K562 (cell line): ENCODE results near the gene CDIPT. TPM values are rescaled to one million over a fixed set of nuclear protein-coding genes. Genes with fewer than 3 reads are reported as not detected.

Experiments
- ATF3 ChIP-seq, 2 experiments: fragments of 450-650 bp in 1 of 2; sonication (generic) in 1 of 2; formaldehyde crosslinking in 1 of 2; IDR thresholded peaks in 1 of 2; conservative IDR thresholded peaks in 1 of 2; 2 replicates each; pipeline versions ENCODE4 v1.6.1 to v1.8.1; 2016 to 2023; ENCODE audit warnings: mild to moderate bottlenecking in 2 of 2, moderate library complexity in 2 of 2, inconsistent platforms in 1 of 2, missing genetic modification reagents in 1 of 2
- ATF7 ChIP-seq: fragments of 450-650 bp; IDR thresholded peaks from 2 replicates; pipeline ENCODE4 v1.7.1; 2014; ENCODE audit warnings: mild to moderate bottlenecking, moderate library complexity
- CBFA2T2 ChIP-seq: fragments of 450-650 bp; conservative IDR thresholded peaks from 2 replicates; pipeline ENCODE4 v1.6.1; 2017; ENCODE audit warnings: mild to moderate bottlenecking
- CBFA2T3 ChIP-seq: fragments of 450-650 bp; IDR thresholded peaks from 2 replicates; pipeline ENCODE4 v1.6.1; 2017
- CC2D1A ChIP-seq: fragments of 450-650 bp; IDR thresholded peaks from 2 replicates; pipeline ENCODE4 v1.6.1; 2017; ENCODE audit warnings: mild to moderate bottlenecking
- CREM ChIP-seq: IDR thresholded peaks from 2 replicates; pipeline ENCODE4 v1.6.1; 2014; ENCODE audit warnings: antibody characterized with exemption, low read depth
- DPF2 ChIP-seq: fragments of 450-650 bp; IDR thresholded peaks from 2 replicates; pipeline ENCODE4 v1.6.1; 2016
- HDAC2 ChIP-seq: fragments of 450-650 bp; IDR thresholded peaks from 2 replicates; pipeline ENCODE4 v1.6.1; 2016; ENCODE audit warnings: mild to moderate bottlenecking
- JUN ChIP-seq, 2 experiments: sonication (generic) in 1 of 2; formaldehyde crosslinking in 1 of 2; IDR thresholded peaks; 2 replicates each; pipeline versions ENCODE4 v1.6.1 to v1.8.0; 2012 to 2022; ENCODE audit warnings: borderline replicate concordance in 2 of 2, mild to moderate bottlenecking in 2 of 2, improper control_type of control experiment in 1 of 2, low read depth in 1 of 2, low read length in 1 of 2, missing genetic modification reagents in 1 of 2
- JUND ChIP-seq, 2 experiments: IDR thresholded peaks; 2 replicates in 1 of 2; 3 replicates in 1 of 2; pipeline ENCODE4 v1.6.1; 2011; ENCODE audit warnings: borderline replicate concordance in 2 of 2, low read depth in 2 of 2, low read length in 2 of 2, improper control_type of control experiment in 1 of 2, missing biosample characterization in 1 of 2, missing genetic modification characterization in 1 of 2, missing genetic modification reagents in 1 of 2
- MTA2 ChIP-seq: fragments of 450-650 bp; IDR thresholded peaks from 2 replicates; pipeline ENCODE4 v1.6.1; 2016; ENCODE audit warnings: low read depth
- NCOR1 ChIP-seq: fragments of 450-650 bp; IDR thresholded peaks from 2 replicates; pipeline ENCODE4 v1.6.1; 2016; ENCODE audit warnings: mild to moderate bottlenecking, moderate library complexity
- PKNOX1 ChIP-seq: fragments of 450-650 bp; IDR thresholded peaks from 2 replicates; pipeline ENCODE4 v1.6.1; 2016
- PML ChIP-seq: IDR thresholded peaks from 2 replicates; pipeline ENCODE4 v1.6.1; 2012; ENCODE audit warnings: low read length, inconsistent platforms
- POLR2AphosphoS5 ChIP-seq: IDR thresholded peaks from 2 replicates; pipeline ENCODE4 v1.6.1; 2011; ENCODE audit warnings: mild to moderate bottlenecking, low read depth, low read length, moderate library complexity; ENCODE audit not compliant: control insufficient read depth, insufficient read depth
- SMARCE1 ChIP-seq: fragments of 450-650 bp; IDR thresholded peaks from 2 replicates; pipeline ENCODE4 v1.7.1; 2016; ENCODE audit warnings: mild to moderate bottlenecking
- SMC3 ChIP-seq: conservative IDR thresholded peaks from 2 replicates; pipeline ENCODE4 v1.6.1; 2011; ENCODE audit warnings: low read depth, low read length, improper control_type of control experiment; ENCODE audit not compliant: insufficient read depth
- SOX6 ChIP-seq: fragments of 450-650 bp; IDR thresholded peaks from 2 replicates; pipeline ENCODE4 v1.6.1; 2014; ENCODE audit warnings: mild to moderate bottlenecking
- STAT5A ChIP-seq: IDR thresholded peaks from 2 replicates; pipeline ENCODE4 v1.6.1; 2012; ENCODE audit warnings: low read length, inconsistent platforms, borderline replicate concordance
- TAL1 ChIP-seq: fragments of 450-650 bp; IDR thresholded peaks from 2 replicates; pipeline ENCODE4 v1.6.1; 2016; ENCODE audit warnings: mild to moderate bottlenecking
- TCF3 ChIP-seq: sonication (generic); formaldehyde crosslinking; IDR thresholded peaks from 2 replicates; pipeline ENCODE4 v1.4.0; 2020; ENCODE audit warnings: mild to moderate bottlenecking, missing genetic modification reagents
- TEAD4 ChIP-seq, 2 experiments: sonication (generic) in 1 of 2; formaldehyde crosslinking in 1 of 2; IDR thresholded peaks; 2 replicates each; pipeline versions ENCODE4 v1.6.1 to v1.8.0; 2012 to 2022; ENCODE audit warnings: borderline replicate concordance in 1 of 2, inconsistent platforms in 1 of 2, low read length in 1 of 2, mild to moderate bottlenecking in 1 of 2, missing genetic modification reagents in 1 of 2
- ZBTB34 ChIP-seq: fragments of 250-450 bp; sonication (Bioruptor Pico); IDR thresholded peaks from 2 replicates; pipeline ENCODE4 v1.8.0; 2021; ENCODE audit warnings: mild to moderate bottlenecking, moderate library complexity
- ZNF140 ChIP-seq: fragments of 250-450 bp; sonication (Bioruptor Pico); IDR thresholded peaks from 2 replicates; pipeline ENCODE4 v1.8.0; 2021; ENCODE audit warnings: moderate library complexity, mild to moderate bottlenecking, inconsistent platforms
- ZNF384 ChIP-seq: IDR thresholded peaks from 2 replicates; pipeline ENCODE4 v1.6.1; 2012; ENCODE audit warnings: low read depth, low read length, improper control_type of control experiment
- ZNF551 ChIP-seq: fragments of 250-450 bp; sonication (Bioruptor Pico); IDR thresholded peaks from 2 replicates; pipeline ENCODE4 v1.5.0; 2021; ENCODE audit warnings: mild to moderate bottlenecking, moderate library complexity
- polyA plus RNA-seq, 8 experiments: library from polyadenylated mRNA; depleted of rRNA in 4 of 8; stranded (reverse) in 5 of 8; unstranded in 3 of 8; fragments of >200 nt; fragmentation: Nextera tagmentation in 2 of 8; fragmentation: Illumina TruSeq in 1 of 8; extraction: Ambion mirVana in 2 of 8; extraction: Trizol in 1 of 8; gene quantifications; 2 replicates each; pipeline versions ENCODE4 v1.2.1 to v1.2.3, GENCODE V29; 2011 to 2014; ENCODE audit warnings: inconsistent platforms in 1 of 8, missing spikeins in 1 of 8
- total RNA-seq, 7 experiments: library from RNA; depleted of rRNA in 6 of 7; stranded (reverse); fragments of >200 nt in 6 of 7; fragmentation: Illumina TruSeq in 2 of 7; extraction: Trizol in 2 of 7; gene quantifications; 2 replicates each; pipeline versions ENCODE4 v1.2.1 to v1.2.3, GENCODE V29; 2011 to 2021; ENCODE audit warnings: low replicate concordance in 1 of 7

CDIPT gene
- total and polyA plus RNA-seq, 9 of the 15 experiments (the other 6 are each of a cell fraction or from before 2014, with no cell fraction given), result 1.3 to 37.0 (median 23.0) TPM

GRCh38 chr16:29893553-29893952 is 30.5 kb upstream of the CDIPT start (continued):
- TF ChIP-seq SMARCE1 (peak; percentile 41; the same call in 1 of the 2 replicates), HDAC2 (0 out of 2 replicates have a peak, but pooled peaks have one; percentile 28), CREM (0 out of 2 replicates have a peak, but pooled peaks have one; percentile 14), SOX6 (peak; percentile 54), JUN (IDR thresholded peaks at IDR 0.05; ENCODE audit: borderline replicate concordance, low read depth, low read length) (no peak), JUN (CRISPR knock-in tag; IDR thresholded peaks at IDR 0.05; ENCODE audit: borderline replicate concordance) (no peak), NCOR1 (peak; percentile 82), ZNF140 (CRISPR knock-in tag) (no peak), PKNOX1 (peak; percentile 78), JUND (IDR thresholded peaks at IDR 0.05; ENCODE audit: borderline replicate concordance, low read depth, low read length) (no peak; the same call in 1 of the 2 replicates), JUND (tag; IDR thresholded peaks at IDR 0.05; ENCODE audit: borderline replicate concordance, low read depth, low read length) (peak; percentile 25; the same call in 1 of the 3 replicates), ZNF384 (peak; percentile 96), POLR2AphosphoS5 (peak; percentile 66), DPF2 (peak; percentile 75), ATF3 (IDR thresholded peaks at IDR 0.05) (peak; percentile 62; the same call in 1 of the 2 replicates), ATF3 (CRISPR knock-in tag; conservative IDR thresholded peaks at IDR 0.05) (no peak), ZNF551 (CRISPR knock-in tag) (no peak), ZBTB34 (CRISPR knock-in tag) (no peak), STAT5A (peak; percentile 60; the same call in 1 of the 2 replicates), MTA2 (peak; percentile 85), ATF7 (peak; percentile 47; the same call in 1 of the 2 replicates), CC2D1A (peak; percentile 42; the same call in 1 of the 2 replicates), PML (peak; percentile 70), CBFA2T3 (peak; percentile 93), TEAD4 (IDR thresholded peaks at IDR 0.05; ENCODE audit: low read length) (peak; percentile 86), TEAD4 (CRISPR knock-in tag; IDR thresholded peaks at IDR 0.05; ENCODE audit: borderline replicate concordance) (no peak), CBFA2T2 (peak; percentile 87), SMC3 (no peak), TCF3 (CRISPR knock-in tag) (peak; percentile 88), TAL1 (peak; percentile 94)
